ENCODE measurements around the gene PCDH10.

- no peak for TF ChIP-seq CTCF (IDR thresholded peaks at IDR 0.05; ENCODE audit: insufficient read depth, low read length)
- no peak for TF ChIP-seq POLR2AphosphoS5 (IDR thresholded peaks at IDR 0.05; ENCODE audit: low read depth)
Observed at GRCh38 chr4:133143775-133144430, 5.2 kb upstream of the PCDH10 start.
